Spleen (tissue), 7 donors: Measurements from ENCODE around the gene TLX1.

Experiments used
- POLR2A ChIP-seq, 3 donors: fragments of 450-650 bp; IDR thresholded peaks; one replicate each; pipeline ENCODE4 v1.5.1; 2017; ENCODE audit warnings: antibody characterized with exemption in 3 of 3, mild to moderate bottlenecking in 1 of 3
- TF ChIP-seq, protein P1 (sequence below), 11 experiments: fragments of 200-600 bp in 7 of 11; fragments of 450-650 bp in 4 of 11; sonication (generic) in 4 of 11; IDR thresholded peaks in 8 of 11; conservative IDR thresholded peaks in 3 of 11; 1 replicate in 7 of 11; 2 replicates in 4 of 11; pipeline versions ENCODE4 v1.4.0 to v1.8.0; 2016 to 2021; ENCODE audit warnings: antibody characterized with exemption in 11 of 11, inconsistent platforms in 4 of 11, mild to moderate bottlenecking in 1 of 11
- donor health status: DM: no; HTN: no; CAD: no; lungs with moderate emphysema.
- donor health status: DM: no; HTN: no; CAD: no.
- donor health status: DM: no; HTN: no; CAD: no.

DNA sequence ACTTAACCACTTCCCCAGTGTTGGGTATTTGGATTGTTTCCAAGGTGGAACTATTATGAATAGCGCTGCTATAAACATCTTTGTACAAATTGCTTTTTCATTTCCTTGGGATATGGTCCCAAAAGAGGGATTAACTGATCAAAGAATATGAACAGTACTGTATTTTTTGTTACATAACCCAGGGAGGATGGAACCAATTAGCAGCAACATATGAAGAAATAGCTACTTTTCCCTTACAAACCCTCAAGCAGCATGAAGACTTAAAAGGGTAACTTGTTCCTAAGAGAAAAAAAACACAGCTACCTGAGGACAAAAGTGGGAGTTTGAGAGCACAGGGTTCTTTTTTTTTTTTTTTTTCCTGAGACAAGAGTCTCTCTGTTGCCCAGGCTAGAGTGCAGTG is 13.1 kb upstream of the TLX1 start:
- TF ChIP-seq, protein P1, sequence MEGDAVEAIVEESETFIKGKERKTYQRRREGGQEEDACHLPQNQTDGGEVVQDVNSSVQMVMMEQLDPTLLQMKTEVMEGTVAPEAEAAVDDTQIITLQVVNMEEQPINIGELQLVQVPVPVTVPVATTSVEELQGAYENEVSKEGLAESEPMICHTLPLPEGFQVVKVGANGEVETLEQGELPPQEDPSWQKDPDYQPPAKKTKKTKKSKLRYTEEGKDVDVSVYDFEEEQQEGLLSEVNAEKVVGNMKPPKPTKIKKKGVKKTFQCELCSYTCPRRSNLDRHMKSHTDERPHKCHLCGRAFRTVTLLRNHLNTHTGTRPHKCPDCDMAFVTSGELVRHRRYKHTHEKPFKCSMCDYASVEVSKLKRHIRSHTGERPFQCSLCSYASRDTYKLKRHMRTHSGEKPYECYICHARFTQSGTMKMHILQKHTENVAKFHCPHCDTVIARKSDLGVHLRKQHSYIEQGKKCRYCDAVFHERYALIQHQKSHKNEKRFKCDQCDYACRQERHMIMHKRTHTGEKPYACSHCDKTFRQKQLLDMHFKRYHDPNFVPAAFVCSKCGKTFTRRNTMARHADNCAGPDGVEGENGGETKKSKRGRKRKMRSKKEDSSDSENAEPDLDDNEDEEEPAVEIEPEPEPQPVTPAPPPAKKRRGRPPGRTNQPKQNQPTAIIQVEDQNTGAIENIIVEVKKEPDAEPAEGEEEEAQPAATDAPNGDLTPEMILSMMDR (IDR thresholded peaks at IDR 0.05 in 8 of 11, conservative IDR thresholded peaks at IDR 0.05 in 3 of 11): no peak
- no peak for TF ChIP-seq POLR2A (IDR thresholded peaks at IDR 0.05)
